A549 (cell line): Measurements from ENCODE around the gene LMNTD1. TPM values are rescaled to one million over a fixed set of nuclear protein-coding genes. Genes with fewer than 3 reads are reported as not detected.

ENCODE experiments used
- ATAC-seq, 2 experiments: fragments of 200-7000 bp in 1 of 2; fragments of >200 bp in 1 of 2; cut with Nextera tagmentation in 1 of 2; cut with Tn5 transposase in 1 of 2; 3 replicates each; pipeline versions ENCODE4 v1.8.0 to v1.9.1; 2018 to 2020; ENCODE audit warnings: mild to moderate bottlenecking in 1 of 2, moderate library complexity in 1 of 2
- CTCF ChIA-PET: fragments of 300-600 bp; sonication (Branson Sonifier 250); formaldehyde crosslinking; extraction: SDS; loops from one replicate; lab custom pipeline; 2021; ENCODE audit warnings: antibody characterized with exemption, inconsistent platforms; lab: Yijun Ruan, JAX
- POLR2A ChIA-PET: fragments of 350-600 bp; formaldehyde crosslinking; extraction: SDS; loops from one replicate; lab custom pipeline; 2021; ENCODE audit warnings: antibody characterized with exemption, inconsistent platforms; lab: Yijun Ruan, JAX
- DNase-seq, 2 experiments: peaks; one replicate each; pipeline versions ENCODE4 v3.0.0 to v3.0.0-alpha.2; 2011 to 2016; ENCODE audit warnings: low read depth in 1 of 2, low spot score in 1 of 2
- FAIRE-seq: peaks from 2 replicates; lab custom pipeline; 2011; peaks lifted over from hg19 to GRCh38; lab: Jason Lieb, UNC
- H3K27ac ChIP-seq, 2 experiments: fragments of >200 bp; sonication (Bioruptor Twin); formaldehyde crosslinking; 3 replicates each; pipeline ENCODE4 v1.5.1; 2016 to 2017
- H3K4me1 ChIP-seq: fragments of >200 bp; sonication (Bioruptor Twin); formaldehyde crosslinking; 3 replicates; pipeline ENCODE4 v1.6.1; 2016
- H3K4me2 ChIP-seq: fragments of >200 bp; sonication (Bioruptor Twin); formaldehyde crosslinking; 3 replicates; pipeline ENCODE4 v1.6.1; 2016
- H3K4me3 ChIP-seq: fragments of >200 bp; sonication (Bioruptor Twin); formaldehyde crosslinking; 3 replicates; pipeline ENCODE4 v1.5.1; 2016
- H3K9me3 ChIP-seq: fragments of >200 bp; sonication (Bioruptor Twin); formaldehyde crosslinking; 3 replicates; pipeline ENCODE4 v1.6.1; 2016
- CHD2 ChIP-seq: fragments of 150-350 bp; IDR thresholded peaks from 2 replicates; pipeline ENCODE4 v1.6.1; 2014; ENCODE audit warnings: low read length; ENCODE audit not compliant: partially characterized antibody
- E2F6 ChIP-seq: IDR thresholded peaks from 2 replicates; pipeline ENCODE4 v1.6.1; 2012; ENCODE audit warnings: low read depth, borderline replicate concordance
- EHF ChIP-seq: fragments of 250-450 bp; sonication (Bioruptor Pico); IDR thresholded peaks from 2 replicates; pipeline ENCODE4 v1.5.0; 2020; ENCODE audit warnings: mild to moderate bottlenecking
- EP300 ChIP-seq, 2 experiments: fragments of >200 bp; sonication (Bioruptor Twin); formaldehyde crosslinking; IDR thresholded peaks; 2 replicates in 1 of 2; 3 replicates in 1 of 2; pipeline ENCODE4 v1.6.1; 2016 to 2017
- FOSB ChIP-seq: fragments of 250-450 bp; sonication (Bioruptor Pico); IDR thresholded peaks from 2 replicates; pipeline ENCODE4 v1.5.0; 2020; ENCODE audit warnings: mild to moderate bottlenecking, moderate library complexity
- FOSL2 ChIP-seq, 2 experiments: fragments of 450-650 bp in 1 of 2; fragments of >200 bp in 1 of 2; sonication (Bioruptor Twin) in 1 of 2; formaldehyde crosslinking; IDR thresholded peaks; 2 replicates each; pipeline versions ENCODE4 v1.5.0 to v1.6.1; 2016 to 2020; ENCODE audit warnings: mild to moderate bottlenecking in 1 of 2, moderate library complexity in 1 of 2
- FOXS1 ChIP-seq: fragments of 250-450 bp; sonication (Bioruptor Pico); IDR thresholded peaks from 2 replicates; pipeline ENCODE4 v1.5.0; 2020; ENCODE audit warnings: mild to moderate bottlenecking, moderate library complexity
- HES2 ChIP-seq: fragments of >200 bp; sonication (Bioruptor Twin); formaldehyde crosslinking; IDR thresholded peaks from 2 replicates; pipeline ENCODE4 v1.6.1; 2016
- HEYL ChIP-seq: fragments of 250-450 bp; sonication (Bioruptor Pico); IDR thresholded peaks from 2 replicates; pipeline ENCODE4 v1.8.0; 2021; ENCODE audit warnings: mild to moderate bottlenecking, moderate library complexity
- HOXA7 ChIP-seq: fragments of 250-450 bp; sonication (Bioruptor Pico); IDR thresholded peaks from 2 replicates; pipeline ENCODE4 v1.5.0; 2020; ENCODE audit warnings: mild to moderate bottlenecking, moderate library complexity
- HOXB5 ChIP-seq: fragments of 250-450 bp; sonication (Bioruptor Pico); IDR thresholded peaks from 2 replicates; pipeline ENCODE4 v1.5.0; 2020; ENCODE audit warnings: mild to moderate bottlenecking, moderate library complexity
- JUNB ChIP-seq: fragments of >200 bp; sonication (Bioruptor Twin); formaldehyde crosslinking; IDR thresholded peaks from 2 replicates; pipeline ENCODE4 v1.6.1; 2016
- KDM1A ChIP-seq: fragments of 200-600 bp; sonication (generic); IDR thresholded peaks from 2 replicates; pipeline ENCODE4 v1.6.1; 2016; ENCODE audit warnings: low read depth, mild to moderate bottlenecking
- NPAS2 ChIP-seq: fragments of 250-450 bp; sonication (Bioruptor Pico); IDR thresholded peaks from 2 replicates; pipeline ENCODE4 v1.8.0; 2022; ENCODE audit warnings: mild to moderate bottlenecking, moderate library complexity, borderline replicate concordance
- NR3C1 ChIP-seq: fragments of >200 bp; sonication (Bioruptor Twin); formaldehyde crosslinking; IDR thresholded peaks from 3 replicates; pipeline ENCODE4 v1.6.1; 2017
- PHF8 ChIP-seq: fragments of 200-600 bp; sonication (generic); IDR thresholded peaks from 2 replicates; pipeline ENCODE4 v1.6.1; 2016; ENCODE audit warnings: low read depth, mild to moderate bottlenecking, antibody characterized with exemption, moderate library complexity, borderline replicate concordance
- POLR2AphosphoS2 ChIP-seq: conservative IDR thresholded peaks from 2 replicates; pipeline ENCODE4 v1.6.1; 2012; ENCODE audit warnings: low read length, improper control_type of control experiment, inconsistent platforms
- RAD21 ChIP-seq, 2 experiments: fragments of >200 bp in 1 of 2; sonication (Bioruptor Twin) in 1 of 2; formaldehyde crosslinking in 1 of 2; IDR thresholded peaks in 1 of 2; conservative IDR thresholded peaks in 1 of 2; 2 replicates in 1 of 2; 3 replicates in 1 of 2; pipeline ENCODE4 v1.6.1; 2012 to 2018; ENCODE audit warnings: inconsistent platforms in 1 of 2
- RARB ChIP-seq: fragments of 250-450 bp; sonication (Bioruptor Pico); IDR thresholded peaks from 2 replicates; pipeline ENCODE4 v1.8.0; 2021; ENCODE audit warnings: mild to moderate bottlenecking, moderate library complexity
- REST ChIP-seq: fragments of 200-600 bp; sonication (generic); IDR thresholded peaks from 2 replicates; pipeline ENCODE4 v1.6.1; 2016; ENCODE audit warnings: antibody characterized with exemption, mild to moderate bottlenecking, moderate library complexity
- RFX5 ChIP-seq: fragments of 450-650 bp; IDR thresholded peaks from 2 replicates; pipeline ENCODE4 v1.7.1; 2014; ENCODE audit warnings: antibody characterized with exemption, mild to moderate bottlenecking, moderate library complexity
- RNF2 ChIP-seq: fragments of 200-600 bp; sonication (generic); IDR thresholded peaks from 2 replicates; pipeline ENCODE4 v1.6.1; 2016; ENCODE audit warnings: low read depth, mild to moderate bottlenecking, antibody characterized with exemption, moderate library complexity, borderline replicate concordance
- TFCP2L1 ChIP-seq: fragments of 250-450 bp; sonication (Bioruptor Pico); IDR thresholded peaks from 2 replicates; pipeline ENCODE4 v1.5.0; 2021; ENCODE audit warnings: mild to moderate bottlenecking
- WGBS: methylation state at CpG from one replicate; pipeline ENCODE4 v1.1.6; 2017; ENCODE audit errors: missing lambda C conversion rate; 5-methylcytosine and 5-hydroxymethylcytosine counted together
- polyA plus RNA-seq, 4 experiments: library from polyadenylated mRNA; depleted of rRNA in 3 of 4; stranded (reverse); fragments of >200 nt; fragmentation: RNase III in 1 of 4; extraction: RNeasy Plus Mini Kit Qiagen cat#74134 plus additional on column Dnase treatment in 1 of 4; gene quantifications; 2 replicates in 3 of 4; 3 replicates in 1 of 4; pipeline ENCODE4 v1.2.3, GENCODE V29; 2011 to 2017
- TF ChIP-seq, protein P1 (sequence below): fragments of >200 bp; sonication (Bioruptor Twin); formaldehyde crosslinking; IDR thresholded peaks from 3 replicates; pipeline ENCODE4 v1.5.1; 2016
- TF ChIP-seq, protein P2 (sequence below): fragments of 250-450 bp; sonication (Bioruptor Pico); IDR thresholded peaks from 2 replicates; pipeline ENCODE4 v1.5.0; 2021; ENCODE audit warnings: mild to moderate bottlenecking, moderate library complexity, borderline replicate concordance

LMNTD1 gene
- polyA plus RNA-seq, 2 of the 4 experiments (the other 2 are of a cell fraction) = not detected

GRCh38 chr12:25469861-25470260, 83.2 kb downstream of the LMNTD1 start (continued):
- TF ChIP-seq EHF (CRISPR knock-in tag) (no peak), RAD21 (conservative IDR thresholded peaks at IDR 0.05 in 1 of 2, IDR thresholded peaks at IDR 0.05 in 1 of 2) (no peak), PHF8 (no peak), REST (no peak), POLR2AphosphoS2 (no peak), HOXA7 (CRISPR knock-in tag) (no peak), HES2 (no peak), TFCP2L1 (CRISPR knock-in tag) (no peak)

- Histone ChIP-seq H3K4me3 (no peak overlapping the region), H3K4me1 (no peaks in the 10 kb centered on the region), H3K27ac (no peak overlapping the region), H3K9me3 (no peaks in the 10 kb centered on the region), H3K4me2 (no peak overlapping the region)
- CTCF ChIA-PET = no interaction called here
- DNase-seq (no peak), FAIRE-seq (no peak), ATAC-seq (no peak)
- TF ChIP-seq CHD2 = no peak
- TF ChIP-seq HEYL (CRISPR knock-in tag) = no peak
- no peak for TF ChIP-seq FOSL2 (IDR thresholded peaks at IDR 0.05)
- no peak for TF ChIP-seq FOSL2 (CRISPR knock-in tag; IDR thresholded peaks at IDR 0.05)
- no peak for TF ChIP-seq JUNB
- no peak for TF ChIP-seq KDM1A
- no peak for TF ChIP-seq E2F6
- POLR2A ChIA-PET = no interaction called here
- WGBS = 65% methylated on average over 6 of the region's 6 CpGs
Measured at GRCh38 chr12:25469368-25469767, 83.7 kb downstream of the LMNTD1 start.

- no peak overlapping the region for H3K4me2 ChIP-seq
- CTCF ChIA-PET = interaction anchor here (1.1 kb wide), 1 partner anchor 76 kb away, joined by 4 read pairs; no protein-coding TSS in a partner anchor
- 85% methylated on average over 8 of the region's 8 CpGs for WGBS
- POLR2A ChIA-PET = no interaction called here
- ATAC-seq = no peak
- H3K9me3 ChIP-seq = no peaks in the 10 kb centered on the region
- peaks cover 3% of the 10 kb centered on the region; the same call in 2 of the 3 replicates for H3K4me1 ChIP-seq
- DNase-seq = no peak
- H3K27ac ChIP-seq = no peak overlapping the region
- no peak overlapping the region for H3K4me3 ChIP-seq
- FAIRE-seq = no peak
- no peak for TF ChIP-seq FOXS1
- no peak for TF ChIP-seq RFX5
- no peak for TF ChIP-seq RARB
- TF ChIP-seq NR3C1 = no peak
- no peak for TF ChIP-seq POLR2AphosphoS2
- no peak for TF ChIP-seq RAD21 (conservative IDR thresholded peaks at IDR 0.05 in 1 of 2, IDR thresholded peaks at IDR 0.05 in 1 of 2)
- no peak for TF ChIP-seq FOSL2 (IDR thresholded peaks at IDR 0.05)
- no peak for TF ChIP-seq FOSL2 (CRISPR knock-in tag; IDR thresholded peaks at IDR 0.05)
- TF ChIP-seq, protein P1, sequence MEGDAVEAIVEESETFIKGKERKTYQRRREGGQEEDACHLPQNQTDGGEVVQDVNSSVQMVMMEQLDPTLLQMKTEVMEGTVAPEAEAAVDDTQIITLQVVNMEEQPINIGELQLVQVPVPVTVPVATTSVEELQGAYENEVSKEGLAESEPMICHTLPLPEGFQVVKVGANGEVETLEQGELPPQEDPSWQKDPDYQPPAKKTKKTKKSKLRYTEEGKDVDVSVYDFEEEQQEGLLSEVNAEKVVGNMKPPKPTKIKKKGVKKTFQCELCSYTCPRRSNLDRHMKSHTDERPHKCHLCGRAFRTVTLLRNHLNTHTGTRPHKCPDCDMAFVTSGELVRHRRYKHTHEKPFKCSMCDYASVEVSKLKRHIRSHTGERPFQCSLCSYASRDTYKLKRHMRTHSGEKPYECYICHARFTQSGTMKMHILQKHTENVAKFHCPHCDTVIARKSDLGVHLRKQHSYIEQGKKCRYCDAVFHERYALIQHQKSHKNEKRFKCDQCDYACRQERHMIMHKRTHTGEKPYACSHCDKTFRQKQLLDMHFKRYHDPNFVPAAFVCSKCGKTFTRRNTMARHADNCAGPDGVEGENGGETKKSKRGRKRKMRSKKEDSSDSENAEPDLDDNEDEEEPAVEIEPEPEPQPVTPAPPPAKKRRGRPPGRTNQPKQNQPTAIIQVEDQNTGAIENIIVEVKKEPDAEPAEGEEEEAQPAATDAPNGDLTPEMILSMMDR = no peak
- no peak for TF ChIP-seq EP300 (IDR thresholded peaks at IDR 0.05)
- no peak for TF ChIP-seq HOXB5 (CRISPR knock-in tag)
- TF ChIP-seq RNF2 = no peak
- no peak for TF ChIP-seq NPAS2 (CRISPR knock-in tag)
- TF ChIP-seq E2F6 = no peak
- no peak for TF ChIP-seq FOSB
- no peak for TF ChIP-seq TFCP2L1 (CRISPR knock-in tag)
- TF ChIP-seq, protein P2, sequence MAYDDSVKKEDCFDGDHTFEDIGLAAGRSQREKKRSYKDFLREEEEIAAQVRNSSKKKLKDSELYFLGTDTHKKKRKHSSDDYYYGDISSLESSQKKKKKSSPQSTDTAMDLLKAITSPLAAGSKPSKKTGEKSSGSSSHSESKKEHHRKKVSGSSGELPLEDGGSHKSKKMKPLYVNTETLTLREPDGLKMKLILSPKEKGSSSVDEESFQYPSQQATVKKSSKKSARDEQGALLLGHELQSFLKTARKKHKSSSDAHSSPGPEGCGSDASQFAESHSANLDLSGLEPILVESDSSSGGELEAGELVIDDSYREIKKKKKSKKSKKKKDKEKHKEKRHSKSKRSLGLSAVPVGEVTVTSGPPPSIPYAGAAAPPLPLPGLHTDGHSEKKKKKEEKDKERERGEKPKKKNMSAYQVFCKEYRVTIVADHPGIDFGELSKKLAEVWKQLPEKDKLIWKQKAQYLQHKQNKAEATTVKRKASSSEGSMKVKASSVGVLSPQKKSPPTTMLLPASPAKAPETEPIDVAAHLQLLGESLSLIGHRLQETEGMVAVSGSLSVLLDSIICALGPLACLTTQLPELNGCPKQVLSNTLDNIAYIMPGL = no peak
Measured at GRCh38 chr12:25463521-25463920, 89.6 kb downstream of the LMNTD1 start.
